ENCODE measurements around the gene MTURN.
"Not testable (repeated sequence)": the region's sequence is repeated elsewhere in the genome, so short reads cannot be mapped to it uniquely, and the experiment has no call there.

Gene MTURN

DNA sequence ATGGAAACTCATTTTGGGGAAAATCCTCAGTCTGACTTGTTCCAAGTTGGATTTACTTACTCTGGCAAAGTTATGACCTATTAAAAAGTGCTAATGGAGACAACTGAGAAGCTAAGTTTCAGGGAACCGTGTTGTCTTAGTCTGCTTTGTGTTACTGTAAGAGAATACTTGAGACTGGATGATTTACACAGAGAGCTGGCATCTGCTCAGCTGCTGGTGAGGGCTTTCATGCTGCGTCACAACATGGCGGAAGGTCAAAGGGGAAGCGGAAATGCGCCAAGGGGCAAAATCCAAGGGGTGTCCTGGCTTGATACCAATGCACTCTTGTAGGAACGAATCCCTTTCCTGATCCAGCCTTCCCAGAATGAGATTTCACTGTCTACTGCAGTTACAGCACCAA lies 46.4 kb downstream of the MTURN start:
- DNase-seq: no peak

DNA sequence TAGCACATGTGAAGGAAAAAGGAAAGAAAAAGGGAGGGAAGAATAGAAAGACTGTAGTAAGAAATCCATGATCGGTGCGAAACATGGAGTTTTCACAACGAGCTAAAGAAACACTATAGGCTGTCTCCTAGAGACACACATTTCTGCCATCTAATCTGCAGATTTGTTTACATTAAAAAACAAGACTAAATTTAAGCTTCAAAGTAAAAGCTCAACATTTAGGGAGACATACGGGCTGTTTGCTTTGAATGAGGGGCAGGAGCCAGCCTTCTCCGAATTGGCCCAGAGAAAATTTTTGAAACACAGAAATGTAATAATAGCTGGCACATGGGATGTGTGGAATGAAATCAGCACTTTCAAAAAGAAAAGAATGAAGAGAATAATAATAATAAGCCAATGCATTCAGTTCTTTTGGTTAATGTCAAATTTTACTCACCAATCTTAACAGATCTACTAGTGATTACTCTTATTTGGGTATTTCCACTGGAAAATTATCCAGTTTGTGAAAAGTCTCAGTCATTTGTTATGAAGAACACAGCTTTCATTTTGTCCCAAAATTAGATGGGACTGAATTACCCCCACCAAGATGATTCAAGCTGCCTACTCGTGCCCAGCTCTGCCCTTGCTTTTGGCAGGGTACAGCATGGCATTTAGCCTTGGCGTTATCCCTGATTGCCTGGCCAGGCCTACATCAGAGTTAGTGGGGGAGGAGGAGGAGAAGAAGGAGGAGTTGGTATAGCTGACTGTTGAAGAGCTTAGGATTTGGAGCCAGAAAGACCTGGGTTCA lies 47.1 kb downstream of the MTURN start:
- DNase-seq: no peak

DNA sequence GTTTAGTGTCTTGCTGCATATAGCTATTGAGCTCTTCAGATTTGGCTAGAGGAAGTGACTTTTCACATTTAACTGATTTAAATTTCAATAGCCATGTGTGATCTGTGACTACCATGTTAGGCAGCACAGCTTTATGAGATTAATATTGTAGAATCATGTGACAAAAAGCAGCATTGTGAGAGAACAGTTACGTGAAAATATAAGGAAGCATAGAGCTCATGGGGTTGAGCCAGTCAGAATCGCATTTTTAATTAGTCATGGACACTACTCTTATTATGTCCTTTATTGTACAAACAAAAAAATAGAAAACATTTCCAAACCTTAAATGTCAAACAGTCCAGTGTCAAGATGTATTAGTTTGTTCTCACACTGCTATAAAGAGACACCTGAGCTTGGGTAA lies 48.0 kb downstream of the MTURN start:
- DNase-seq: no peak

DNA sequence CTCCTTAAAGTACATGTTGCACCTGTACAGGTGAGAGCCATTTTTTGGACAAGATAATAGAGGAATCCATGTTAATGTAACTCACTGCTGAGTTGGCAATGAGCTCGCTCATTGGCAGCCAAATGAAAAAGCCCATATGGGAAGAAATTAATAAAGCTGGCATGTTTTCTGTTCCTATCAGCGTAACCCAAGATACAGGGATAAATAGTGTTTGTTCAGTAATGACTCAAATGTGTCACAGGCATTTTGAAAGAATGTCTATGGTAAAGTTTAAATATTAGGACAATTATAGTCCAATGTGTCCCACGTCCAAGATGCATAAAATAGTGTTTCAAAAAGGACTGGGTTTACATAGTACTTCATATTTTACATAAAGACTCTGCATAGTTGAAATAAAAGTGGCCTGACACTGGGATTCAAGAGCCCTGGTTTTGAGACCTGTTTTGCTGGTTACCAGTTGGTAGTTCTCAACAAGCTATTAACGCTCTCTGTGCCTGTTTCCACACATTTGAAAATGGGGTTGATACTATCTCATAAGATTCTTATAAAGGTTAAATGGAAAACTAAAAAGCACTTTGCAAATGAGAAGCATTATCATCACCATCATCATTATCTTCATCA lies 49.1 kb downstream of the MTURN start:
- no peak for DNase-seq

DNA sequence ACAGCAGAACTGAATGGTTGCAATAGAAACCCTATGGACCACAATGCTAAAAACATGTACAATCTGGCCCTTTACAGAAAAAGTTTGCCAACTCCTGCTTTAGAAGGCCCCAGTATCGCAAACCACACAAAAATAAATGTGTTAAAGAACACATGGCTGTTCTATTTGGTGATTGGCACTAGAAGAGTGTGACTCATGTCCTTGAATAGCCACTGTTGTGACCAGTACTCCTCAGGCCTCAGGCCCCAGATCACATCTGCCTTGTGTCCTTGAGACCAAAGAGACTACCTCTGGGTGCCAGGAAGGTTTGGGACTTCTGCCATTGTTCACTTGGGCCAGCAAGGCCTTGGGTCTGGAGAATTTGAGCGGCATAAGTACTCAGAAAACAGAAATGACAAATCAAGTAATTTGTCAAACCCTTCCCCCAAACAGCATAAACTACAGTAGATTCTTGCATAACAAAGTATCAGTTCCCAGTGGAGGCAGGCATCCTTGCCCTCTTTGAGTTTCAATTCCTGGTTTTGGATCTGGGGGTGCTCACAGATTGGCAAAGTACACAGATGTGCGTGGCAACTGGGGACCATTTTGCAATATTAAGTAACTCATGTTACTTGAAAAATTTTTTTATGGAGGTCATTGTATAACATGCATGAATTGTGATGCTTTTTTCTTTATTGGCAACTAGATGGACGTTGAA lies 50.2 kb downstream of the MTURN start:
- DNase-seq: no peak

DNA sequence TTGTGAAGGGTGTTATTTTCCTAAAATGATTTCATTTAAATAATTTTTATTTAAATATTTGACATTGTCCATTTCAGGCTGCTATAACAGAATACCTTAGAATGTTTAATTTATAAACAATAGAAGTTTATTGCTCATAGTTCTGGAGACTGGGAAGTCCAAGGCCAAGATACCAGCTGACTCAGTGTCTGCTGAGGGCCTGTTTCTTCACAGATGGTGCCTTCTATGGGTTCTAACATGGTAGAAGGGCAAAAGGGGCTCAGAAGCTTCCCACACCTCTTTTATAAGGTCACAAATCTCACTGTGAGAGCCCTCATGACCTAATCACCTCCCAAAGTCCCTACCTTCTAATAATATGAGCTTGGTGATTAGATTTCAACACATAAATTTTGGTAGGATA lies 50.7 kb downstream of the MTURN start:
- DNase-seq: no peak

DNA sequence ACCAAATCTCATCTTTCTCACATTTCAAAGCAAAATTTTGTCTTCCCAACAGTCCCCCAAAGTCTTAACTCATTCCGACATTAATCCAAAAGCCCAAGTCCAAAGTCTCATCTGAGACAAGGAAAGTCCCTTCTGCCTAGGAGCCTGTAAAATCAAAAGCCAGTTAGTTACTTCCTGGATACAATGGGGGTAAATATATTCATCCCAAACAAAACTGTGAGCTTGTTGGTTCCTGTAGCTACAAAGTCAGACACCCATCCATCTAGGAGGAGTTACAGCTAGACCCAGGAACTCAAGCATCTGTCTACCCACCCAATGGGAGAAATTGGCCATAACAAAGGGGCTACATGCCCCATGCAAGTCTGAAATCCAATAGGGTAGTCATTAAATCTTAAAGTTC lies 51.9 kb downstream of the MTURN start:
- no peak for DNase-seq

DNA sequence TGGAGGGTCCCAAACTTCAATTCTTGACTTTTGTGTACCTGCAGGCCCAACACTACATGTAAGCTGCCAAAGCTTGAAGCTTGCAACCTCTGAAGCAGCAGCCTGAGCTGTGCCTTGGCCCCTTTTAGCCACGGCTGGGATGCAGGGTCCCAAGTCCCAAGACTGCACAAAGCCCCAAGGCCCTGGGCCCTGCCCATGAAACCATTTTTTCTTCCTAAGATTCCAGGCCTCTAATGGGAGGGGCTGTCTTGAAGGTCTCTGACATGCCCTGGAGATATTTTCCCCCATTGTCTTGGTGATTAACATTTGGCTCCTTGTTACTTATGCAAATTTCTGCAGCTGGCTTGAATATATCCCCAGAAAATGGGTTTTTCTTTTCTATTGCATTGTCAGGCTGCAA lies 52.7 kb downstream of the MTURN start:
- no peak for DNase-seq

DNA sequence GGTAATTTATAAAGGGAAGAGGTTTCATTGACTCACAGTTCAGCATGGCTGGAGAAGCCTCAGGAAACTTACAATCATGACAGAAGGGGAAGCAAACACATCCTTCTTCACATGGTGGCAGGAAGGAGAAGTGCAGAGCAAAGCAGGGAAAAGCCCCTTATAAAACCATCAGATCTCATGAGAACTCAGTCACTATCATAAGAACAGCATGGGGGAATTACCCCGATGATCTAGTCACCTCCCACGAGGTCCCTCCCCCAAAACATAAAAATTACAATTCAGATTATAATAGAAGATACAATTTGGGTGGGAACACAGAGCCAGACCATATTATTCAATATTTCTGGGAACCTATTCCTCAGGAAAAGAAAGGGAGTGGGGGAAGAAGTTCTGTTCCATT lies 53.6 kb downstream of the MTURN start:
- DNase-seq: not testable (repeated sequence)

DNA sequence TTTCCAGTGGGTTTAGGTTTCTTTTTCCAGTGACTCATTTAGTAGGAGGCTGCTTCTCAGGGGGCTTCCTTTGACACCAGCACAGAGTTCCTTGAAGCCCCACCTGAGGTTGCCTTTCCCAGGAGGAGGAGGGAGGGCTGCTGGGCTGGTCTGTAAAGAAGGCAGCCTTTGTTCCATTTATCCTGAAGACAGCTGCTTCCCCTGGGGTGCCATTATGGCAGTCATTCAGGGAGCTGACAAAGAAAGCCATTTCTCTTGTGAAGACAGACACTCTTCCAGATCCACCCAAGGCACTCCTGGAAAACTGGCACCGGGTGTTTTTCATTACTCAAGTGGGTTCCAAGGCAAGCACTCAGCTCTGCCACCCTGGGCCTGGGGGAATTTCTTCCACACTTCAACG lies 54.0 kb downstream of the MTURN start:
- DNase-seq: no peak

DNA sequence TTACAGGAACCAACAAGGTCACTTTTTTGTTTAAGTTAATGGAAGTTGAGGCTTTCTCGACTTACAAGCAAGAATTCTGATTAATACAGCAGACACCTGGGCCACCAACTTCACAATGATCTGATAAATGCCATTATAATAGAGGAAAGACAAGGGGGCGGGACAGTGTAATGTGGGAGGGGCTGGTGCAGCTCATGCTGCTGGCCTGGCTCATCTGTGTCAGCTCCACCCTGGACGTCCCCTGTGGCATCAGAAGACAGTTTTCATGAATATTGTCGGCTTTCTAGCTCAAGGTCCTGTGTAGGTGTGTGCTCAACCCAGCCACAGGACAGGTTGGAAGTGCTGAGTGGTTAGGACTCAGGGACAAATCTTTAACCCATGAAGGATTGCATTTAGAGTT lies 57.0 kb downstream of the MTURN start:
- DNase-seq: no peak

DNA sequence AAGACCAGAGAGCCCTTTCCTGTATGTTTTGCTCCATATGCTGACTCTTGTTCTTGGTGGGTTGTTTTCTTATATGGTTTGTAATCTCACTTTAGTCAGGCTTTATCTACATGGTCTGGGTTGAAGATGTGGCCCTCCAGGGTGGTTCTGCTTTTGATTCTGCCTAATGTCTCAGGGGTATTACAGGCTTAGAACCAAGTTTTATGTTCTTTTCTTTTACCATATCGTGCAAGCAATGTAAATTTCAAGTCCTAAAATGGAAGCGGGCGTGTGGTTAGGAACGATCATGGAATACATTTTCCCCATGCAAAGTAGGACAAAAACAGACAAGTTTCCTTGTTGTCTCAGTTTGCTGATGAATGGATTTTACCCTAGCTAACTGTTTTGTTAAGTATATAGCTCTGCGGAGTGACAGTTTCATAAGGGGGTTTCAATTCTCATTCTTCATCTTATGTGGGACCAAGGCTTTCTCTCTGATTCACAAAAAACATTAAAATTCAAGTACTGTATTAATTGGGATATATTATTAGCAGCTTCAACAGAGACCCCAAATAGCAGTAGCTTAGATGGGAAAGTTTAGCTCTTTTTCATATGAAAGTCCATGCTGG lies 58.7 kb downstream of the MTURN start:
- DNase-seq: no peak

DNA sequence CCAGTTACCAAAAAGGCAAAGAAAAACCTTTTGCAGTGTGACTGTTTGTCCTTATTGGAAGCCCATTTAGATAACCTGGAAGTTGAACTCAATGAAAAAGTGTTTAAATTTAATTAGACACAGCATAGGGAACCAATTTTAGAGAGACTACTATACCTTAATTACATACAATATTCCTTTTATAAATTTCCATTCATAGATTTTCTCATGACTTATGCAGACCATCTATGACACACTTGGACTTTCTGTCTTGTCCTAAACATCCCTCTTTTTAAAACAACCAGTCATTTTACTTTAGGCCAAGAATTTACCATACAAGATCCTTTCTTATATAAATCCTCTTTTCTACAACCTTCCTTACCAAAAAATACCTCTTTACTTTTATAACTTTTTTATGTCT lies 61.6 kb downstream of the MTURN start:
- no peak for DNase-seq

DNA sequence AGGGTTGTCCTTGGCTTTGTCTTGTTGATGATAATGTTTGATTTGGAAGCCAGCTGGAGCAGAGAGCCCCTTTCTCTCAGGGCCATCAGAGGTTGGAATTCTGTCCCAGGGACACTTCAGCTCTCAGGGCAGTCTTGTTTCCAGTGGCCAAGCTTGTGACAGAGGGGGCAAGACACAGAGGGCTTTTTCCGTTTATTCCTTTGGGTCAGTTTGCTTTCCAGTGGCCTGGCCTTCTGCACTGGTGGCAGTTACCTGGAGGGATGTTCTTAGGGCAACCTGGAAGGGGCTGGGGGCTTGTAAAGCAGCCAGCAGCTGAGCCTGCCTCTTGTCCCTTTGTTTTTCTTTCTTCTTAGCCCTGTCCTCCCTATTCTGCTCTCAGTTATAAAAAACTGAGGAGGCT lies 62.7 kb downstream of the MTURN start:
- DNase-seq: no peak

DNA sequence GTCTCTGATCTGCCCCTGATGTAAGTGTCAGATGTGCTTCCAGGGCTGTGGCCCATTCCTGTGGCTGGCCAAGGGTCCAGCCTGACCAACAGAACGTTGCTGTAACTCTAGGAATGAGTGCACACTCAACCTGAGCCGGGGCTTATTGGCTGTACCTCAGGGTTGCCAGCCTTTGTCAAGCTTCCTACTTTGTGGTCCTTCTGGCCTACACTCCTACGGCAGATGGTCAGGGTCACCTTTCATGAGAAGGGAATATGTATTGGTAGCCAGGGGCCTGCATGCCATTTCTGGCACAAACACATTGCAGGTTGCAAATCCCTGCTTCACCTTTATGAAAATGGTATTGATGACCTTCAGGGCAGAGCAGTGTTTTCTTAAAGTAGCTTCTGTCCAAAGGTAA lies 64.5 kb downstream of the MTURN start:
- no peak for DNase-seq

DNA sequence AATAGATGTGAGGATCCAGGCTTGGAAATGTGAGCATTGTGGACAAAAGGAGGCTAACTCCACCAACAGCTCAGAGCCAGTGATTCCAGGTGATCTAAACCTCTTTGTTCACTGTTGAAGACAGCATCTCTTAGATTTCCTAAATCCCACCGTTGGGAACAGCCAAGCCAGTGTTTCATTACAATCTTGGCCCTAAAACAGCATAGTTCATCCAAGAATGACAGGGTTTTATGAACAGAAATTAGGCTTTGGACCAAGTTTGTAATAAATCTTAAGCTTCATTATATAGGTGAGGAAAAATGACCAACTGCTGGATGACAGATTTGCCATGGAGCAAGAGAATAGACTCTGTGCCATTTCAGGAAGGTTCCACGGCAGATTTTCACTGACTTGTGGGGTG lies 65.8 kb downstream of the MTURN start:
- DNase-seq: no peak

DNA sequence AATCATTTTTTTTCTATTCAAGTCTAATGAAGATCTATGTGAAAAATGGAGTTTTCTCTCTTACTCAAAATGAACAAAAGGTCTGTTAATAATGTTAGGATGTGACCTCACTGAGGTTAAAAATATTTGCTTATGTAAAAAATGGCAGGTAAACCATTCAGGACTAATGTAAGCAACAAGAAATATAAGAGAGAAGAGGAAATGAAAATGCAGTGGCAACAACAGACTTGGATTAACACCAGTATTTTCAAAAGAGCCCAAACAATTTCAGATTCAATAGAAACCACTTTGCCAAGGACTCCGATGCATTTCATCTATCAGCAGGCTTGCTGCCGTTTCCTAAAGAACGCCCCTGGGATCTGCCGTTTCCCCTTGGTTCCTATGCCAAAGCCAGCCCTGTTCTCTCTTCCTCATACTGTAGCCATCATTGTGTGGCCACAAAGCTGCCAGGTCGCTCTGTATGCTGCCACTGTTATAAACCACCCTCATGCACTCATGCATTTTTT lies 66.4 kb downstream of the MTURN start:
- no peak for DNase-seq

DNA sequence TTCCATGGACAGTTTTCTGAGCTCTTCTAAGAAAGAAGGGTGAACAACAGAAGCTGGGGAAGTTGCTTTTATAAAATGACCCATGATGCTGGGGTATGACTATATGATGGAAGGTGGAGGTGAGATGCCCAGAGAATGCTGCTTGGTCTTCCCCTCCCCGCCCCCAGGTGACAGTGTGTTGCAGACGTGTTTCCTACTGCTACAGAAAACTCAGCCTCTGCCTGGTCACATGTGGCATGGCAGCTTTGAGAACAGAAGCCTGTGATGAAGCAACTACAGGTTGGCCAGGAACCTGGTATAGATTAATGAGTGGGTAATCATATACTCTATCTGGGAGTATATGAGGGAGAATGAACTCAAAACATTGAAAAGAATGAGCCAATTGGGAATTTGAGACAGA lies 67.1 kb downstream of the MTURN start:
- DNase-seq: no peak

DNA sequence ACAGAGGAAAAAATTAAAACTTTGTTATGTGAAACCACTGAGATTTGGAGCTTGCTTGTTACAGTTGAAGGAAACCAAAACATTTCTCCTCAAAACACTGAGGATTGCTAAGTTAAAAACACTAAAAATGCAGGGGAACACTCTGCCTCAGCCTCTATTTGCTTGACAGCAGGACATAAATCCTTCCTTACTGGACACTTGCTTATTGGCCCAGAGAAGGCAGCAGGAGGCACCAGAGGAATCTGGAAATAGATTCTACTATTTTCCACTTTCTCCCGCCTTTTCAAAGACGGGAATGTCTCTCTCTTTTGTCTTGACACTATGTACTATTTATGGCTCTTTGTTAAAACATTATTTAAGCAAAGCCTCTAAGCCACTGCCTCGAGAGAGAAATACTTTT lies 67.9 kb downstream of the MTURN start:
- DNase-seq: no peak

DNA sequence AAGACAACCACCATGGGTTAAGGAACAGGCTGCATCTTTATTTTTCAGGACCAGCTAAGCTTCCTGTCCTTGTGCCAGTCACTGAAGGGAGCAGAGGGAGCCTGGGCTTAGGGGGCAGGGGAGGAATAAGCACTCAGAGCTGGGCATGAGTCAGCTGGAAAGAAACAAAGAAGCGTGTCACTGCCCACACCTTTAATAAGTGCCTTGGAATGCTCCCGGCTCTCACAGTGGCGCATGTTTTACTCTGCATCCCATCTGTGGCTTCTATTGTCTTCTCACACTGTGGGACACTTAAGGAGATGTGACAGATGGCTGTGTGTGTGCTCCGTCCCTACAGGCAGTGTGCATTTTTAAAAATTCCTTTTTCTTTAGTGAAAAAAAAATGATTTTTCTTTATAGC lies 71.7 kb downstream of the MTURN start:
- peak; percentile 55 for DNase-seq

DNA sequence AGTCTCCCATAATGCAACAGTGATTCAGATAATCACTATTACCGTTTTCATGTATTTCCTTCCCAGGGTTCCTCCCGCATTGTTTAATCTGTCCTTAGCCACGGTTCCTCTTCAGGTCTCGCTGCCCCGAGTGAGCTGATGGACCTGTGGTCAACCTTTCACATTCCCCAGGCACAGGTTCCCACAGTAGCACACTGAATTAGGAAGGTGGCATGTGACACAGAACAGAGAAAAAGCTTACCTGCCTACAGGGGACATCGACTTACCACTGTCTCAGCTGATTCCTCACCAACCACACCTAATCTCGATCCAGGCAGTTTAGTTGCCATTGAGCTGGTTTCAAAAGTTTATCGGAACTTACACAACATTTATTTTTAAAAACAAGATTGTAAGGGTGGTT lies 72.2 kb downstream of the MTURN start:
- DNase-seq: peak; percentile 21

DNA sequence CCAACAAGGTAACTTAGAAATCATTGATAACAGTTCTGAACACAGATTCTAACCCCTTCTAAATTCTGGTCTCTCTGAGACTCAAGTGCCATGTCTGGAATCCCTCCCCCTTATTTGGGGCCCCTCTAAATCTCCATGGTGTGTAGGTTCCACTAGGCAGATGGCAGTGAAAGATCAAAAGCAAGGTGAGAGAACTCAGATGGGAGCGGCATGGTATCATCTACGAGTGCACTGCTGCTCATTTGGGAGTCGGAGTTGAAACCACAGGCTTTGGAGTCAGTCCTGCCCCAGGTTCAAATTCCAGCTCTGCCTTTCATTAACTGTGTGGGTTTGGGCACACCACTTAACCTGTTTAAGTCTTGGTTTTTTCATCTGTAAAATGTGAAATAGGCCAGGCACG lies 72.6 kb downstream of the MTURN start:
- DNase-seq: no peak

DNA sequence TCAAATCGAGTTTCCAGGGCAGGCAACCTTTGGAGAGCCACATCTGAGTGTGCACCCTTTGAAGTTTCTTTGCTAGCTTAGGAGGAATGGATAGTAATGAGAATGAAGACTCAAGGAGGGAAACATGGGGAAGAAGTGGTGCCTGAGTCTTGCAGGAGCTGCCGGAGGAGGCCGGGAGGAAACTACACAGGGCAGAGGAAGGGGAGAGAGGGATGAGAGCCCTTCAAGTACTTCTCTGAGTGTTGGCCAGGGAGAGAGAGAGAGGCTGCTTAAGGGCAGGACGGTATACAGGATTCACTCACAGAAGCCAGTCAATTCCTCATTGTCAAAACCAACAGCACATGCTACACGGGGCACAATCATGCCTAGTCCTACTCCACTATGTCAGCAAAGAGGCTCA lies 75.2 kb downstream of the MTURN start:
- no peak for DNase-seq
